ENCODE data around the gene LANCL2.
"Not testable (repeated sequence)": the region's sequence is repeated elsewhere in the genome, so short reads cannot be mapped to it uniquely, and the experiment has no call there.

Gene LANCL2

GRCh38 chr7:55365205-55365674 is at the start of gene LANCL2:
Gene LANCL2 (plus strand): TSS chr7:55365337. CDS start chr7:55366026, 689 bp downstream.
- DNase-seq = peak; percentile 38 to 45

GRCh38 chr7:55325371-55325792 is 39.8 kb upstream of the LANCL2 start:
- no peak for DNase-seq

- no peak for DNase-seq
Measured at GRCh38 chr7:55326081-55326835, 38.9 kb upstream of the LANCL2 start.

- no peak for DNase-seq
Measured at GRCh38 chr7:55326945-55327626, 38.1 kb upstream of the LANCL2 start.

GRCh38 chr7:55335151-55335550 is 30.0 kb upstream of the LANCL2 start:
- no peak for DNase-seq

- DNase-seq = no peak
Measured at GRCh38 chr7:55335786-55336185, 29.4 kb upstream of the LANCL2 start.

GRCh38 chr7:55336540-55336939 is 28.6 kb upstream of the LANCL2 start:
- no peak for DNase-seq

- DNase-seq = no peak
Measured at GRCh38 chr7:55339033-55340000, 25.8 kb upstream of the LANCL2 start.

GRCh38 chr7:55342216-55342871 is 22.8 kb upstream of the LANCL2 start:
- DNase-seq = no peak

- no peak for DNase-seq
Measured at GRCh38 chr7:55343002-55343781, 21.9 kb upstream of the LANCL2 start.

GRCh38 chr7:55343860-55344606 is 21.1 kb upstream of the LANCL2 start:
- no peak for DNase-seq

GRCh38 chr7:55344840-55345239 is 20.3 kb upstream of the LANCL2 start:
- DNase-seq = no peak

GRCh38 chr7:55345292-55345691 is 19.8 kb upstream of the LANCL2 start:
- no peak for DNase-seq

- no peak for DNase-seq
Measured at GRCh38 chr7:55348502-55348901, 16.6 kb upstream of the LANCL2 start.

- DNase-seq = no peak
Measured at GRCh38 chr7:55349121-55349520, 16.0 kb upstream of the LANCL2 start.

- DNase-seq = no peak
Measured at GRCh38 chr7:55350281-55350680, 14.9 kb upstream of the LANCL2 start.

- DNase-seq = no peak
Measured at GRCh38 chr7:55351263-55351662, 13.9 kb upstream of the LANCL2 start.

- not testable (repeated sequence) for DNase-seq
Measured at GRCh38 chr7:55352947-55353273, 12.2 kb upstream of the LANCL2 start.

GRCh38 chr7:55360486-55360885 is 4.7 kb upstream of the LANCL2 start:
- DNase-seq = no peak

- no peak for DNase-seq
Measured at GRCh38 chr7:55361560-55361959, 3.6 kb upstream of the LANCL2 start.

GRCh38 chr7:55362927-55363326 is 2.2 kb upstream of the LANCL2 start:
- no peak for DNase-seq

Data from stimulated activated CD4-positive, alpha-beta T cell treated with anti-CD3 and anti-CD28 coated beads, Interleukin-2, amount 100 ng/mL, for 48 hours (primary cell).